Astrocyte (in vitro differentiated cells and primary cell): ENCODE results near the gene NAA60. TPM values are rescaled to one million over a fixed set of nuclear protein-coding genes. Genes with fewer than 3 reads are reported as not detected.

Source experiments
- DNase-seq: peaks from one replicate; pipeline ENCODE4 v3.0.0-alpha.2; 2010; ENCODE audit warnings: low read depth
- FAIRE-seq: peaks from 2 replicates; lab custom pipeline; 2011; peaks lifted over from hg19 to GRCh38; lab: Jason Lieb, UNC
- H2AFZ ChIP-seq: 2 replicates; pipeline ENCODE4 v1.6.0; 2012; ENCODE audit warnings: low read depth, low read length, inconsistent platforms
- H3K27ac ChIP-seq: 2 replicates; pipeline ENCODE4 v1.5.1; 2011; ENCODE audit warnings: low read depth, low read length, inconsistent platforms
- H3K27me3 ChIP-seq: 2 replicates; pipeline ENCODE4 v1.6.0; 2011; ENCODE audit warnings: low read length, inconsistent platforms; ENCODE audit not compliant: insufficient read depth
- H3K36me3 ChIP-seq: 2 replicates; pipeline ENCODE4 v1.5.1; 2011; ENCODE audit warnings: low read length, inconsistent platforms; ENCODE audit not compliant: insufficient read depth
- H3K4me1 ChIP-seq: 2 replicates; pipeline ENCODE4 v1.5.1; 2011; ENCODE audit warnings: low read length, inconsistent platforms; ENCODE audit not compliant: insufficient read depth
- H3K4me2 ChIP-seq: 2 replicates; pipeline ENCODE4 v1.6.0; 2012; ENCODE audit warnings: low read length, inconsistent platforms
- H3K4me3 ChIP-seq: 2 replicates; pipeline ENCODE4 v1.5.1; 2011; ENCODE audit warnings: low read depth, mild to moderate bottlenecking, low read length, inconsistent platforms; ENCODE audit not compliant: insufficient read depth
- H3K79me2 ChIP-seq: 2 replicates; pipeline ENCODE4 v1.6.0; 2012; ENCODE audit warnings: mild to moderate bottlenecking, low read length, inconsistent platforms; ENCODE audit not compliant: insufficient read depth
- H3K9ac ChIP-seq: 2 replicates; pipeline ENCODE4 v1.6.0; 2012; ENCODE audit warnings: mild to moderate bottlenecking, low read length, inconsistent platforms
- H3K9me3 ChIP-seq: 2 replicates; pipeline ENCODE4 v1.5.1; 2012; ENCODE audit warnings: low read depth, mild to moderate bottlenecking, low read length, inconsistent platforms; ENCODE audit not compliant: insufficient read depth
- H4K20me1 ChIP-seq: 2 replicates; pipeline ENCODE4 v1.6.0; 2012; ENCODE audit warnings: low read length, inconsistent platforms; ENCODE audit not compliant: insufficient read depth
- H3K27ac Mint-ChIP-seq: one replicate; pipeline ENCODE4 v1.8.0; 2021; ENCODE audit warnings: mild to moderate bottlenecking, mixed read lengths; ENCODE audit not compliant: unreplicated experiment
- H3K27me3 Mint-ChIP-seq: one replicate; pipeline ENCODE4 v1.8.0; 2021; ENCODE audit warnings: low read depth, mixed read lengths; ENCODE audit not compliant: unreplicated experiment
- H3K36me3 Mint-ChIP-seq: one replicate; pipeline ENCODE4 v1.8.0; 2021; ENCODE audit warnings: low read depth, mixed read lengths; ENCODE audit not compliant: unreplicated experiment
- H3K4me1 Mint-ChIP-seq: one replicate; pipeline ENCODE4 v1.8.0; 2021; ENCODE audit warnings: low read depth, mixed read lengths; ENCODE audit not compliant: unreplicated experiment
- H3K4me3 Mint-ChIP-seq: one replicate; pipeline ENCODE4 v1.8.0; 2021; ENCODE audit warnings: mild to moderate bottlenecking, moderate library complexity, mixed read lengths; ENCODE audit not compliant: unreplicated experiment
- H3K9me3 Mint-ChIP-seq: one replicate; pipeline ENCODE4 v1.8.0; 2021; ENCODE audit warnings: mild to moderate bottlenecking, mixed read lengths; ENCODE audit not compliant: unreplicated experiment
- EZH2 ChIP-seq: IDR thresholded peaks from 2 replicates; pipeline ENCODE4 v1.6.1; 2012; ENCODE audit warnings: mild to moderate bottlenecking, low read length, inconsistent platforms; ENCODE audit not compliant: insufficient read depth
- total RNA-seq: library from RNA; stranded (reverse); gene quantifications from 2 replicates; pipeline ENCODE4 v1.2.1, GENCODE V29; 2021
- TF ChIP-seq, protein P1 (sequence below): IDR thresholded peaks from 2 replicates; pipeline ENCODE4 v1.5.1; 2011; ENCODE audit warnings: low read depth, mild to moderate bottlenecking, inconsistent platforms, low read length, moderate library complexity; ENCODE audit not compliant: insufficient read depth

NAA60 gene
- total RNA-seq, 1 donor from 2014 or later: 64.9 TPM

DNA sequence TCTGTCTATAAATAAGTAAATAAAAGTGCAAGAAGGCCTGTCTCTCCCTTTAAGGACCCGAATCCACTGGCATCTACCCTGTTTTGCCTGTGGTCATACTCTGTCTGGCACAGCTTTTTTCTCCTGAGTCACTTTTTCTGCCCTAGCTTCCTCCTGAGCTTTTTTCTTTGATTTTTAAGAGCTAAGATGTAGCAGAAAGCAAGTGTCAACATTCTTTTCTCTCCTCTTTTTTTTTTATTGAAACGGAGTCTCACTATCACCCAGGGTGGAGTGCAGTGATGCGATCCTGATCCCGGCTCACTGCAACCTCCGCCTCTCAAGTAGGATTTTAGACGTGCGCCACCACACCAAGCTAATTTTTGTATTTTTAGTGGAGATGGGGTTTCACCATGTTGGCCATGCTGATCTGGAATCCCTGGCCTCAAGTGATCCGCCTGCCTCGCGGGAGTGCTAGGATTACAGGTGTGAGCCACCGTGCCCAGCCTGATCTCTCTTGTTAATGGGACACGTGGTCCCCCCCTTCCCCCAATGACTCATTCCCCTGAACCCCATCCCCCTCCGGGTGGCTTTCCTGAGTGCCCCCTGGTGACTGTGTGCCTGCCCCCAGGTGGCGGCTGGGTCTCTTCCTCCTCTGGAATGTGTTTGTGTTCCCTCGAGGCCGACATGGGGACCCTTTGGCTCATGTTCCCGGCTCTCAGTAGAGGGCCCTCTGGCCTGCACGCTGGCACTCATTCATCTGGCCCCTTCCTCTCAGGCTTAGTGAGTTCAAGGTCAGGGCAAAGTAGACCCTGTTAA, 37.6 kb downstream of the NAA60 start:
- Histone ChIP-seq H4K20me1 (peaks cover 60% of the 10 kb centered on the region), H3K9me3 (no peaks in the 10 kb centered on the region), H3K4me3 (no peak overlapping the region), H3K4me2 (no peak overlapping the region), H2AFZ (no peak overlapping the region), H3K27me3 (no peaks in the 10 kb centered on the region), H3K4me1 (peaks cover 5% of the 10 kb centered on the region), H3K27ac (no peak overlapping the region), H3K36me3 (peaks cover 18% of the 10 kb centered on the region), H3K9ac (no peak overlapping the region), H3K79me2 (peaks cover 30% of the 10 kb centered on the region)
- Mint-ChIP-seq H3K4me1 (peaks cover 15% of the 10 kb centered on the region), H3K9me3 (peaks cover 4% of the 10 kb centered on the region), H3K36me3 (peaks cover 31% of the 10 kb centered on the region), H3K27me3 (no peaks in the 10 kb centered on the region), H3K4me3 (no peak overlapping the region), H3K27ac (peak overlapping the region; percentile 41)
- no peak for DNase-seq
- TF ChIP-seq, protein P1, sequence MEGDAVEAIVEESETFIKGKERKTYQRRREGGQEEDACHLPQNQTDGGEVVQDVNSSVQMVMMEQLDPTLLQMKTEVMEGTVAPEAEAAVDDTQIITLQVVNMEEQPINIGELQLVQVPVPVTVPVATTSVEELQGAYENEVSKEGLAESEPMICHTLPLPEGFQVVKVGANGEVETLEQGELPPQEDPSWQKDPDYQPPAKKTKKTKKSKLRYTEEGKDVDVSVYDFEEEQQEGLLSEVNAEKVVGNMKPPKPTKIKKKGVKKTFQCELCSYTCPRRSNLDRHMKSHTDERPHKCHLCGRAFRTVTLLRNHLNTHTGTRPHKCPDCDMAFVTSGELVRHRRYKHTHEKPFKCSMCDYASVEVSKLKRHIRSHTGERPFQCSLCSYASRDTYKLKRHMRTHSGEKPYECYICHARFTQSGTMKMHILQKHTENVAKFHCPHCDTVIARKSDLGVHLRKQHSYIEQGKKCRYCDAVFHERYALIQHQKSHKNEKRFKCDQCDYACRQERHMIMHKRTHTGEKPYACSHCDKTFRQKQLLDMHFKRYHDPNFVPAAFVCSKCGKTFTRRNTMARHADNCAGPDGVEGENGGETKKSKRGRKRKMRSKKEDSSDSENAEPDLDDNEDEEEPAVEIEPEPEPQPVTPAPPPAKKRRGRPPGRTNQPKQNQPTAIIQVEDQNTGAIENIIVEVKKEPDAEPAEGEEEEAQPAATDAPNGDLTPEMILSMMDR: no peak
- TF ChIP-seq EZH2: no peak
- FAIRE-seq: no peak

DNA sequence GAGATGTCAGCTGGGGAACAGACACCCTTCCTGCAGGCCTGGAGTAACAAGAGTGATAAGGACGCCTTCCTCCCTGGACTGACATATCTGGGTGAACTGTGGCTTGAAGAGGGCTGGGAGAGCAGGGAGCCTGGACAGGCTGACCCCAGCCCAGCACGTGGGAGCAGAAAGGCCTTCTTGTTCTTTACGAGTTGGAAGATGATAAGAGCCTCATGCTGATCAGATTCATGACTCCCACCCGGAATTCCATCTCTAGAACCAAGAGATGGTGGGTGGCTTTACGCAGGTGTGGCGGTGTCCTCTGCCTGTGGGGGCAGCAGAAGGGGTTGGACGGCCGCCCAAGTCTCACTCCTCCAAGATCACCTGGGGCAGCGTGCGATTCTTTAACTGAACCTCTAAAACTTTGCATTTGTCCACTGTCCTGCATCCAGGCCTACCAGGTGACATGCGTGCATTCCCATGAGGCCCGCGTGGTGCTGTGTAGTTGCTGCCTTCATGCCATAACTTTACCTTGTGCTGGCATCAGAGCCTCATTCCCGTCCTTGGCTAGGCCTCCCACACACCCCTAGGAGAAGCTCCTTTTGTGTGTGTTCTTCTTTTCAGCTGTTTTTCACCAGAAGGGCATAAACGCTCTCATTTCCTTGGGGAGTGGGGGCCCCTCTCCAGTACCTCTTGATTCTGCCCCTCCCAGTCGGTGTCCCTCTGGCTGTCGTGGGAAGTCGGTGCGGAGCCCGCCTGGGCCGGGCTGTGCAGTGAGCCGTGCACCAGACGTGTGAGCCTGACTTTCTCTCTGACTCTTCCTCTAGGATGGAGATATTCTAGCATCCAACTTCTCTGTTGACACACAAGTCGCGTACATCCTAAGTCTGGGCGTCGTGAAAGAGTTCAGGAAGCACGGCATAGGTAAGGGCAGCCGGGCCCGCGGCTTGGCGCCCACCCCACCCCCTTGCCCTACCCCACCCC, 38.5 kb downstream of the NAA60 start:
- peak overlapping the region; percentile 41 for H3K27ac Mint-ChIP-seq
- Histone ChIP-seq H3K4me1 (peaks cover 5% of the 10 kb centered on the region), H3K4me2 (no peak overlapping the region), H3K9ac (no peak overlapping the region), H4K20me1 (peaks cover 55% of the 10 kb centered on the region), H3K4me3 (no peak overlapping the region), H3K9me3 (no peaks in the 10 kb centered on the region), H2AFZ (no peak overlapping the region), H3K79me2 (peaks cover 24% of the 10 kb centered on the region), H3K27ac (no peak overlapping the region), H3K36me3 (peaks cover 18% of the 10 kb centered on the region), H3K27me3 (no peaks in the 10 kb centered on the region)
- H3K9me3 Mint-ChIP-seq: peaks cover 4% of the 10 kb centered on the region
- no peak for DNase-seq
- H3K4me1 Mint-ChIP-seq: peaks cover 15% of the 10 kb centered on the region
- H3K36me3 Mint-ChIP-seq: peaks cover 34% of the 10 kb centered on the region
- TF ChIP-seq EZH2: no peak
- peak overlapping the region; percentile 20 for H3K4me3 Mint-ChIP-seq
- FAIRE-seq: no peak
- H3K27me3 Mint-ChIP-seq: no peaks in the 10 kb centered on the region

DNA sequence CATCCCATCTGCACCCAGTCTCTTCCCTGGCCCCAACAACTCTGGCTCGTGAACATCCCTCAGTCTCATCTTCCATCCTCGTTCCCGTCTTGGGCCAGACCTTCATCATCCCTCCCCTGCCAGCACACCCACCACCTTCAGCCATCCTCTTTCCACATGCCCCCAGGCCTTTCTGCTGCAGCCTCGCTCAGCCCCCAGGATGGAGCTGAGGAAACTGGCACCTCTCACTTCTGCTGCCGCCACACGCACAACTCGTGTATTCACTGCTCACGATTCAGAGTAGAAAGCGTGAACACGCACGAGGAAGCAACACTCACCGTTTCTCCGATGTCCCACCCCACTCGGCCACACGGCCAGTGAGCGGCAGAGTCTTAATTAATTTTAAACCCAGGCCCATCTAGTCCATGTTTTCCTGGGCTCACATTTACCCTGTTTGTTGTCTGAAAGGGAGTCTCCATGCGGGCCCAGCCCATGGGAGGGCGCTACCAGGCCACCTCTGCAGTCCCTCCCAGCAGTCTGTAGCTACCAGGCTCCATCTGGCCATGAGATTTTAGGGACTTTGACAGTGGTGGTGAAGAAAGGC, 39.3 kb downstream of the NAA60 start:
- DNase-seq (no peak), FAIRE-seq (no peak)
- peaks cover 15% of the 10 kb centered on the region for H3K4me1 Mint-ChIP-seq
- peak overlapping the region; percentile 30 for H3K4me3 Mint-ChIP-seq
- H3K27me3 ChIP-seq: no peaks in the 10 kb centered on the region
- H3K9me3 Mint-ChIP-seq: peaks cover 4% of the 10 kb centered on the region
- no peak overlapping the region for H3K4me2 ChIP-seq
- peaks cover 18% of the 10 kb centered on the region for H3K36me3 ChIP-seq
- H3K9ac ChIP-seq: no peak overlapping the region
- H3K4me3 ChIP-seq: no peak overlapping the region
- H3K27ac ChIP-seq: no peak overlapping the region
- H3K9me3 ChIP-seq: no peaks in the 10 kb centered on the region
- peak overlapping the region; percentile 63 for H3K27ac Mint-ChIP-seq
- peaks cover 38% of the 10 kb centered on the region for H3K36me3 Mint-ChIP-seq
- TF ChIP-seq, protein P1: no peak
- H3K79me2 ChIP-seq: peaks cover 21% of the 10 kb centered on the region
- peaks cover 51% of the 10 kb centered on the region for H4K20me1 ChIP-seq
- H3K27me3 Mint-ChIP-seq: no peaks in the 10 kb centered on the region
- peaks cover 5% of the 10 kb centered on the region for H3K4me1 ChIP-seq
- no peak overlapping the region for H2AFZ ChIP-seq
